ENCODE data around the gene CST5. TPM values are rescaled to one million over a fixed set of nuclear protein-coding genes. Genes with fewer than 3 reads are reported as not detected.

CST5 gene
- total and polyA plus RNA-seq, 2 experiments from 2014 or later: not detected

DNA sequence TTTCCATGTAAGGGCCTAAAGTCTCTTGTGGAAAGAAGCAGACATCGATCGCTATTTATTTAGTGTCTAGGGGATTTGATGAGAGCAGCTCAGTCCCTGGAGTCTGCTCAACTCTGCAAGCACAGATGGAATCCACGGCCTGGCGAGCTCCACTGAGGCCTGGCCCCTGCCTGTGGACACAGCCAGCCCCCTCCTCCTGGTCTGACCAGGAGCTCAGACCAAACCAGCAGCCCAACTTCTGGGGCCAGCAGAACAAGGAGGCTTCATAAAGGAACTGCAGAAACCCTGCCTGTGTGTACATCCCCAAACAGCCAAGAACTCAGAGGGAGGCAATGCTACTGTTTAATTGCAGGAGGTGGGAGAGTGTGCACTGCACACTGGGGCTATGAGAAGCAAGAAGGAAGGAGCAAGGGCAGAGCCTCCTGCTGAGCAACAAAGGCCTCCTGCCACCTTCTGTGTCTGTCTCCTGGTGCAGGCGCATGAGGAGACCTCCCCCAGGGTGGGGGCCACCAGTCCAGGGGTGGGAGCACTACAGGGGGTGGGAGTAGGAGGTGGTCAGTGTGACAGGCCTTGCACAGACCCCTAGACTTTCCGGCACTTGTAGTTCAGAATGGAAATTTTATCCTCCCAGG, 3.8 kb downstream of the CST5 start:
- H3K27me3 ChIP-seq (ENCODE audit: insufficient read depth): no peaks in the 10 kb centered on the region
- no peaks in the 10 kb centered on the region for H3K36me3 ChIP-seq (ENCODE audit: insufficient read depth)
- H3K4me2 ChIP-seq: no peak overlapping the region
- Mint-ChIP-seq H3K9me3 (no peaks in the 10 kb centered on the region; the same call in 2 of the 3 replicates), H3K4me3 (no peak overlapping the region), H3K4me1 (peaks cover 23% of the 10 kb centered on the region), H3K36me3 (ENCODE audit: low read depth) (no peaks in the 10 kb centered on the region), H3K27me3 (ENCODE audit: insufficient read depth, low read depth, poor library complexity) (peaks cover 4% of the 10 kb centered on the region), H3K27ac (no peak overlapping the region)
- H3K4me1 ChIP-seq (ENCODE audit: insufficient read depth): peaks cover 10% of the 10 kb centered on the region
- no peak overlapping the region for H3K27ac ChIP-seq (ENCODE audit: low read depth)
- no peaks in the 10 kb centered on the region for H3F3A ChIP-seq (replicated peaks; ENCODE audit: low read depth)
- ATAC-seq: no peak
- H3K4me3 ChIP-seq: no peak overlapping the region
- no peaks in the 10 kb centered on the region for H3K79me2 ChIP-seq (replicated peaks; ENCODE audit: insufficient read depth)
- DNase-seq (ENCODE audit: low spot score): no peak
- no peaks in the 10 kb centered on the region for H4K20me1 ChIP-seq (replicated peaks; ENCODE audit: insufficient read depth)
- TF ChIP-seq ZNF462 (CRISPR knock-in tag; IDR thresholded peaks at IDR 0.05) (no peak), REST (IDR thresholded peaks at IDR 0.05; ENCODE audit: unreplicated experiment) (no peak), ZNF114 (CRISPR knock-in tag; IDR thresholded peaks at IDR 0.05) (no peak), POLR2AphosphoS5 (IDR thresholded peaks at IDR 0.05; ENCODE audit: low read depth) (no peak)
- TF ChIP-seq, protein P1, sequence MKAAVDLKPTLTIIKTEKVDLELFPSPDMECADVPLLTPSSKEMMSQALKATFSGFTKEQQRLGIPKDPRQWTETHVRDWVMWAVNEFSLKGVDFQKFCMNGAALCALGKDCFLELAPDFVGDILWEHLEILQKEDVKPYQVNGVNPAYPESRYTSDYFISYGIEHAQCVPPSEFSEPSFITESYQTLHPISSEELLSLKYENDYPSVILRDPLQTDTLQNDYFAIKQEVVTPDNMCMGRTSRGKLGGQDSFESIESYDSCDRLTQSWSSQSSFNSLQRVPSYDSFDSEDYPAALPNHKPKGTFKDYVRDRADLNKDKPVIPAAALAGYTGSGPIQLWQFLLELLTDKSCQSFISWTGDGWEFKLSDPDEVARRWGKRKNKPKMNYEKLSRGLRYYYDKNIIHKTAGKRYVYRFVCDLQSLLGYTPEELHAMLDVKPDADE (IDR thresholded peaks at IDR 0.05): no peak
- H2AFZ ChIP-seq: no peak overlapping the region
- H3K9me2 ChIP-seq (ENCODE audit: insufficient read depth): peaks cover 4% of the 10 kb centered on the region
